Measurements from ENCODE around the gene NPHS1. TPM values are rescaled to one million over a fixed set of nuclear protein-coding genes. Genes with fewer than 3 reads are reported as not detected.
A peak's percentile ranks its signal among the peaks of the same experiment; 100 is the strongest.

Gene NPHS1
- total and polyA plus RNA-seq, 2 donors from 2014 or later = 0.25 to 39.7 TPM

DNA sequence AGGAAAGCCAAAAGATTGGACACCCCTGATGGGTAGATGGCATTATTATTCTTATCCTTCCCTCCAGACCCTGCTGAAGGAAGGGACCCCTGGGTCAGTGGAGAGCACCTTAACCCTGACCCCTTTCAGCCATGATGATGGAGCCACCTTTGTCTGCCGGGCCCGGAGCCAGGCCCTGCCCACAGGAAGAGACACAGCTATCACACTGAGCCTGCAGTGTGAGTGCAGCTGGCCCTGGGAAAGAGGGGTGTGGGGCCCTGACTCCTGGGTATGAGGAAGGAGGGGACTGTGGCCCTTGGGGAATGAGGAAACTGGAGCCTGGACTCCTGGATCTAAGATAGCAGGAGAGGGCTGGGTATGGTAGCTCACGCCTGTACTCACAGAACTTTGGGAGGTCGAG, 7.1 kb upstream of the NPHS1 start:
- TF ChIP-seq, protein P1, sequence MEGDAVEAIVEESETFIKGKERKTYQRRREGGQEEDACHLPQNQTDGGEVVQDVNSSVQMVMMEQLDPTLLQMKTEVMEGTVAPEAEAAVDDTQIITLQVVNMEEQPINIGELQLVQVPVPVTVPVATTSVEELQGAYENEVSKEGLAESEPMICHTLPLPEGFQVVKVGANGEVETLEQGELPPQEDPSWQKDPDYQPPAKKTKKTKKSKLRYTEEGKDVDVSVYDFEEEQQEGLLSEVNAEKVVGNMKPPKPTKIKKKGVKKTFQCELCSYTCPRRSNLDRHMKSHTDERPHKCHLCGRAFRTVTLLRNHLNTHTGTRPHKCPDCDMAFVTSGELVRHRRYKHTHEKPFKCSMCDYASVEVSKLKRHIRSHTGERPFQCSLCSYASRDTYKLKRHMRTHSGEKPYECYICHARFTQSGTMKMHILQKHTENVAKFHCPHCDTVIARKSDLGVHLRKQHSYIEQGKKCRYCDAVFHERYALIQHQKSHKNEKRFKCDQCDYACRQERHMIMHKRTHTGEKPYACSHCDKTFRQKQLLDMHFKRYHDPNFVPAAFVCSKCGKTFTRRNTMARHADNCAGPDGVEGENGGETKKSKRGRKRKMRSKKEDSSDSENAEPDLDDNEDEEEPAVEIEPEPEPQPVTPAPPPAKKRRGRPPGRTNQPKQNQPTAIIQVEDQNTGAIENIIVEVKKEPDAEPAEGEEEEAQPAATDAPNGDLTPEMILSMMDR (IDR thresholded peaks at IDR 0.05; ENCODE audit: borderline replicate concordance, extremely low read depth, insufficient read depth) = no peak
- no peak for FAIRE-seq
- Histone ChIP-seq H3K9ac (ENCODE audit: low read length in 3 of 3) (no peak overlapping the region), H3K4me3 (ENCODE audit: low read length in 3 of 3) (no peak overlapping the region), H3K27ac (ENCODE audit: low read depth in 2 of 2, low read length in 2 of 2) (no peak overlapping the region), H3K4me1 (ENCODE audit: control insufficient read depth in 2 of 3, insufficient read depth in 2 of 3, low read depth in 1 of 3, low read length in 3 of 3) (peaks cover 0 to 4% (median 0%) of the 10 kb centered on the region in 3 donors), H3K27me3 (ENCODE audit: control insufficient read depth, insufficient read depth, low read length) (no peaks in the 10 kb centered on the region), H3K9me3 (ENCODE audit: control insufficient read depth in 2 of 3, insufficient read depth in 1 of 3, low read length in 3 of 3) (no peaks in the 10 kb centered on the region), H3K36me3 (ENCODE audit: control insufficient read depth in 2 of 3, insufficient read depth in 3 of 3, low read length in 3 of 3) (no peaks in the 10 kb centered on the region)
- no peak for DNase-seq
- intact Hi-C loops (cut with DNase I) = no loop called here

- intact Hi-C loops (cut with DNase I) = no loop called here
- H3K27ac ChIP-seq (ENCODE audit: low read depth in 2 of 2, low read length in 2 of 2) = no peak overlapping the region
- H3K36me3 ChIP-seq (ENCODE audit: control insufficient read depth in 2 of 3, insufficient read depth in 3 of 3, low read length in 3 of 3) = no peaks in the 10 kb centered on the region
- no peak overlapping the region for H3K9ac ChIP-seq (ENCODE audit: low read length in 3 of 3)
- FAIRE-seq (no peak), DNase-seq (no peak)
- TF ChIP-seq, protein P1 (IDR thresholded peaks at IDR 0.05; ENCODE audit: borderline replicate concordance, extremely low read depth, insufficient read depth) = no peak
- H3K27me3 ChIP-seq (ENCODE audit: control insufficient read depth, insufficient read depth, low read length) = no peaks in the 10 kb centered on the region
- H3K4me1 ChIP-seq (ENCODE audit: control insufficient read depth in 2 of 3, insufficient read depth in 2 of 3, low read depth in 1 of 3, low read length in 3 of 3) = peaks cover 0 to 4% (median 0%) of the 10 kb centered on the region in 3 donors
- no peaks in the 10 kb centered on the region for H3K9me3 ChIP-seq (ENCODE audit: control insufficient read depth in 2 of 3, insufficient read depth in 1 of 3, low read length in 3 of 3)
- no peak overlapping the region for H3K4me3 ChIP-seq (ENCODE audit: low read length in 3 of 3)
Measured at GRCh38 chr19:35858311-35858710, 6.0 kb upstream of the NPHS1 start.

- intact Hi-C loops (cut with DNase I) = no loop called here
- no peak for FAIRE-seq
- Histone ChIP-seq H3K4me1 (ENCODE audit: control insufficient read depth in 2 of 3, insufficient read depth in 2 of 3, low read depth in 1 of 3, low read length in 3 of 3) (peaks cover 0 to 4% (median 0%) of the 10 kb centered on the region in 3 donors), H3K27me3 (ENCODE audit: control insufficient read depth, insufficient read depth, low read length) (no peaks in the 10 kb centered on the region), H3K36me3 (ENCODE audit: control insufficient read depth in 2 of 3, insufficient read depth in 3 of 3, low read length in 3 of 3) (no peaks in the 10 kb centered on the region), H3K27ac (ENCODE audit: low read depth in 2 of 2, low read length in 2 of 2) (no peak within 1 kb of the TSS), H3K4me3 (ENCODE audit: low read length in 3 of 3) (peak within 1 kb of the TSS in 2 of 3 donors; percentile 29 to 41), H3K9me3 (ENCODE audit: control insufficient read depth in 2 of 3, insufficient read depth in 1 of 3, low read length in 3 of 3) (no peaks in the 10 kb centered on the region), H3K9ac (ENCODE audit: low read length in 3 of 3) (no peak within 1 kb of the TSS)
- DNase-seq = peak in 4 of 5 donors; percentile 55 to 80 (median 64)
- TF ChIP-seq, protein P1 (IDR thresholded peaks at IDR 0.05; ENCODE audit: borderline replicate concordance, extremely low read depth, insufficient read depth) = no peak
Measured at GRCh38 chr19:35856546-35857149, 4.3 kb upstream of the NPHS1 start, which contains the start of gene KIRREL2. Gene KIRREL2 (plus strand): TSS chr19:35856911. CDS start chr19:35857120, 209 bp downstream.

Data from kidney (tissue), 14 donors.